ENCODE data around the gene DBI.
"Not testable (repeated sequence)": the region's sequence is repeated elsewhere in the genome, so short reads cannot be mapped to it uniquely, and the experiment has no call there.

Gene DBI

DNA sequence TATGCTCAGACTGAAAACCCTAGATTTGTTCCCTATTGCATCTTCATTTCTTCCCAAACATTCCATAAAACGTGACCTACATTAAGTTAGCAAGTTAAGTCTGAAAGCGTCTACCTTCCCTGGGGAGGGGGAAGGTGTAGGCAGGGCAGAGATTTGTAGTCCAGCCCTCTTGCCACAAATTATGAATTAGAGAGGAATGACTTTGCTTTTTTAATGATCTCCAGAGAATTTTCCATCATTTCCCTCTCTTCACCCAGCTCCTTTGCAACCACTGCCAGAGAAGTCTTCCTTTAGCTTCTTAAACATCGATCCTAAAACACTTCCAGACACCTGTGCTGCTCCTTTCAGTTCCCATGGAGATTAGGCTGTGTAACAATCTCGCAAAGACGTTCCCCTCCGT, 1.3 kb upstream of the DBI start:
- no peak for DNase-seq

DNA sequence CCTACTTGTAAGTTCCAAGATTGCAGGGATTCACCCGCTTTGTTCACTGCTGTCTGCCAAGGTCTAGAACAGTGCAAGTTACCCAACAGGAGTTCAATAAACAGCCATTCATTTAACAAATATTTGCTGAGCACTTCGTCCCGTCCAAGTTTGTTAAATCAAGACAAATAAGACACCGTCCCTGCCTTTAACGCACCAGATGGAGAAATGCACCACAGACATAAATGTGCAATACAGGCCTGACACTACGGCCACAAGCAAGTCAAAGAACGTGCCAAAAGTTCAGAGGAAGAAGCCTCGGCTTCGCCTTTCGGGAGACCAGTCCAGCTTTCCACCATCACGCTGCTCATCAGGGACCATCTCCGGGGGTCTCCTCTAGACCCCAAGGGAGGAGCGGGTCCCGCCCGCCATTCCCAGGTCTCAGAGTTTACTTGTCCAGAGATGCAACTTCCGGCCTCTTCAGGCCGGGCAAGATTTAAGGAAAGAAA, 572 bp upstream of the DBI start:
- peak; percentile 32 to 51 (median 43) for DNase-seq

DNA sequence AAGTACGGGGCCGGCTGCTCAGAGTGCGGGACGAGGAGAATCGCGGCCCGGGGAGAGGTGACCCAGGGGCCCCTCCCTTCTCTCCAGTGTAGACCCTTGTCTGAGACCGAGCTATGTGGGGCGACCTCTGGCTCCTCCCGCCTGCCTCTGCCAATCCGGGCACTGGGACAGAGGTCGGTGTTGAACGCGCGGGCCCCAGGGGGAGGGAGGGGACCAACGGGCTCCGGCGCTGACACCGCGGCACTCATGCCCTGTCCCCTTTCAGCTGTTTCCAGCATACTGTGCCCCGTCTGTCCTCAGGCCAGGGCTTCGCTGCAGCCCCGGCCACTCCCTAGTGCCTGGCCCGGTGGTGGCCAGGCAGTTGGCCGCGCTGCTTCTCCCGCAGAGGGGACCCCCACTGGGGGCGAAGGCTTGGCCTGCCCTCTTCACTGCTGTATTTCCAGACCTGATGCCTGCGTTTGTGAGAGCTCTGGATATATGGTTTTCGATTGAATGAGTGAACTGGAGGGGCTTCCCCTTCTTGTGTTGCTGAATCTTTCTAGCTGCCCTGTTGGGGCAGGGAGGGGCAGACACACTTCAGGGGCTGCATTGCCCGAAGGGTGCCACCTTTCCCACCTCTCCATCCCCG, 809 bp downstream of the DBI start:
- peak in 2 of 4 experiments; percentile 54 to 65 for DNase-seq

DNA sequence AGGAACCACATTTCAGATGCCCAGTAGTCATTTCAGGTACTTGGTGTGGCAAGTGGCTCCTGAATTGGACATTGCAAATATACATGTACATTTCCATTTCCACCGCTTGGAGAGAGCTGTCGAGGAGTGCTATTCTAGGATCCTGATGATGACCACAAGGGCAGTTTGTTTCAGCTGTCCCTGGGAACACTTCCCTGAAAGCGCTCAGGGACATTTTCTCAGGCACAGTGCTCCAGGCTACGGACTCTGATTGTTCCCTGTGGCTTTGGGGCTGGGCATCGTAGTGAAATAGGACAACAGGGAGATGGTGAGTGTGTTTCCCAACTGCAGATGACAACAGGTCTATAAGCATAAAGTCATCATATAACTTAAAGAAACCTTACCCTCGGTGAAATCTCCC, 3.1 kb downstream of the DBI start:
- no peak for DNase-seq

DNA sequence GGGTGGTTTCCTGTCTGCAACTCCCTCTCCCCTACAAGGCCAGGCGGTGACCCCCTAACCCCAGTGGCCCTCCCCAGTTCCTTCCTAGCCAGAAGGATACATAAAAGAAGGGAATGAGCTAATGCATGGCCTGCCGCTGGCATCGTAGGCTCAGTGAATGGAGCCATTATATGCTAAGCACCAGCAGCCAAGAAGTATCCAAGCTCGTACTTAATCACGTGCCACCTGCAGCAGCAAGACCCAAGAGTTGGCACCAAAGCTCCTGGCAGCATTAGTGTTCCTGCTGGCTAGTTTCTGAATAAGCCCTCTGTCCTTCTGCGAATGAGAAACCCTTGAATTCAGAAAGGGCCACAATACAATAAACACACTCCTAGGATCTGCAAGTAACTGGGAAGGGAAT, 4.3 kb downstream of the DBI start:
- DNase-seq = no peak

DNA sequence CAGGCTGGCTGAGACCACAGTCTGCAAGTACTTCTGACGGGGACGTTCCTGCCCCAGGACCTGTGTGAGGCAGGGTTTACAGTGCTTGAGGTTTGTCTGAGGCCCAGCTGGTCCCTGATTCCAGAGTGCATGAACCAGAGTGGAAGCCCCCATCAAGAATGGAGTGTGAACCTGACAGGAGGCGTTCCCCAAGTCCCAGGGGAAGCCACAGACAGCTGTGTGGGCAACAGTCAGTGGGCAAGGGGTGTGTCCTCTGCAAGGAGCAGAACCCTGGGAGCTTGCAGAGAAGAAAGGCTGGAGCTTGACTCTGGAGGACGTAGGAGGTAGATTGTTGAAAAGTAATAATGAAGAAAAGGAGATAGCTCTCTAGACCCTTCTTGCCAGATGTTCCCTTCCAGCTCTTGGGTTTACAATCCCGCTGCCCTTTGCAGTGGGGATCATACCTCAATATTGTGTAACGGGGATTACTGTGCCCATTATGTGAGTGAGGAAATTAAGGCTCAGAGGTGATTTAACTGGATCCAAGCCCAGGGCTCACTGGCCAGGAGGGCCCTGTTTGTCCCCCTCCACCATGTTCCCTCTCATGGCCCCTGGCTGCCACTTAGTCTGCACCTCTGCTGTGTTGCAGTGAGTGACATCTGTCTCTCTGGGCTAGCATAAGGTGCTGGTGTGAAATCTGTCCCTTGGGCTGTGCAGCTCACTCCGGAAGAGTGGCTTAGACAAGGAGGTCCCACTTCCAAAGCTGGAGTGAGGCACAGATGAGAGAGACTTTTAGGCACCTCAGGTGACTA, 6.2 kb downstream of the DBI start:
- no peak for DNase-seq

DNA sequence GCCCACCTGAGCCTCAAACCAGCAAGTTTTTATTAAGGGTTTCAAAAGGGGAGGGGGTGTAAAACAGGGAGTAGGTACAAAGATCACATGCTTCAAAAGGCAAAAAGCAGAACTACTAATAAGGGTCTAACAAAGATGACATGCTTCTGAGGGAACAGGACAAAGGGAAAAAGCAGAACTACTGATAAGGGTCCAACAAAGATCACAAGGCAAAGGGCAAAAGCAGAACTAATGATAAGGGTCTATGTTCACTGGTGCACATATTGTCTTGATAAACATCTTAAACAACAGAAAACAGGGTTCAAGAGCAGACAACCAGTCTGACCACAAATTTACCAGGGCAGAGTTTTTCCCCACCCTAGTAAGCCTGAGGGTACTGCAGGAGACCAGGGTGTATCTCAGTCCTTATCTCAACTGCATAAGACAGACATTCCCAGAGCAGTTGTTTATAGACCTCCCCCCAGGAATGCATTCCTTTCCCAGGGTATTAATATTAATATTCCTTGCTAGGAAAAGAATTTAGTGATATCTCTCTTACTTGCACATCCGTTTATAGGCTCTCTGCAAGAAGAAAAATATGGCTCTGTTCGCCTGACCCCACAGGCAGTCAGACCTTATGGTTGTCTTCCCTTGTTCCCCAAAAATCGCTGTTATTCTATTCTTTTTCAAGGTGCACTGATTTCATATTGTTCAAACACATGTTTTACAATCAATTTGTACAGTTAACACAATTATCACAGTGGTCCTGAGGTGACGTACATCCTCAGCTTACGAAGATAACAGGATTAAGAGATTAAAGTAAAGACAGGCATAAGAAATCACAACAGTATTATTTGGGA, 7.3 kb downstream of the DBI start:
- DNase-seq = not testable (repeated sequence)

DNA sequence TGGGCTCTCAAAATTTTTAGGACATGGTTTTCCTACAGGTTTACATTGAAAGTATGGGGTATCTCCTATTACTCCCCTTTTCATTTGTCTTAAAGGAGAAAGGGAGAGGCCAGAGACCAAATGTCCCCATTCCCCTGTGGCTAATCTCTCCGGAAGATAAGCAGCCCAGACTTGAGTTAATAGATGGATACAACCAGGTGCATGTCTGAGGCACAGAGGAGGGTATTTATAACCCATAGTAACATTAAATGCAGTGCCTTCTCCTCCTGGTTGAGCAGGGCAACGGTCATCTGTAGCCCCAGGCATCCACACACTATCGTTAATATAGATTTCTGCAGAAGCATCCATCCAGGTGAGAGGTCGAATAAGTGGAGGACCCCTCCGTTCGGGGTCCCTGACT, 9.6 kb downstream of the DBI start:
- DNase-seq = not testable (repeated sequence)

DNA sequence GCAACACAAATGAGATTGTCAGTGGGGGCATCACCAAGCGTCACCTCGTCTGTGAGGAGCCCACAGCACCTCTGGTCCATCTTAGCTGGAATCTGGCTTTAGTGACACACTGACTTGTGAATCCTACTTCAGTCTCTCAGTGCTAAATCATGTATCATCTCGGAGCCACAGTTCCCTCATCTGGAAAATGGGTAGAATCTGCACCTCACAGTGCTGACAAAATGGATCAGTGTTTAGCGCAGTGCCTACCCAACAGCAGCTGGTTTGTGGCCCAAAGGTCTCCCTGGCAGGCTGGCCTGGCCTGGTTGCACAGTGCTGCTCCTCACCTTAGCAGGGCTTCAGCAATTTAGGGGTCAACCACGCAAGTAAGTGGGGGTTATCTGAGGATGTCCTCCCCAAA, 10.0 kb downstream of the DBI start:
- no peak for DNase-seq

DNA sequence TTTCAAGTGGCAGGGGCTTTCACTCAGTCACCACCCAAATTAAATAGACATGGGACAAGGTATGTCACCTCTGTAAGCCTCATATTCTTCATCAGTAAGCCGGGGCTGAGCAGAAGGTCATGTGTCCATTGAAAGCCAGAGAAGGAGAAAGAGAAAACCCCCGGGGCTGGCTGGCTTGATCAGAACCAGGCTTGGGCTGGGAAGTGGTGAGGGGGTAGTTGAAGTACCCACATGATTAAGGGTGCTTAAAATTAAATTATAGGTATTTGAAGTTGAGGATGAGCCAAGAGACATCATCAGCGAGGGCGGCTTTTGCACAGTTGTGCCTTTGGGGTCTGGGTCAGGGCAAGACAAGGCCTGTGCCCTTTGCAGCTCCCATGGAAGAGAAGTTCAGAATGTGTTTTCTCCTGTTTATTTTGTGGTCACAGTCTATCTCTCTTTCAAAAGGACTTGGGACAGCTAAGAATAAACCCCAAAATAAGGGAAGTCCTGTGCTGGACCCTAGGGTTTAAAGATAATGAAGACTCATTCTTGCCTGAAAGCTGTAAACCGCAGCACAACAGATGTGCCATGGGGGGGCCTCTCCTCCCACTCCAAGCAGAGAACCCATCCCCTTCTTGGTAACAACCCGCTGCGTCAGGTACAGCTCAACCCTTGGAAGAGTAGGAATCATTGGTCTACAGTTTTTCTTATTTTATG, 10.7 kb downstream of the DBI start:
- DNase-seq = no peak

DNA sequence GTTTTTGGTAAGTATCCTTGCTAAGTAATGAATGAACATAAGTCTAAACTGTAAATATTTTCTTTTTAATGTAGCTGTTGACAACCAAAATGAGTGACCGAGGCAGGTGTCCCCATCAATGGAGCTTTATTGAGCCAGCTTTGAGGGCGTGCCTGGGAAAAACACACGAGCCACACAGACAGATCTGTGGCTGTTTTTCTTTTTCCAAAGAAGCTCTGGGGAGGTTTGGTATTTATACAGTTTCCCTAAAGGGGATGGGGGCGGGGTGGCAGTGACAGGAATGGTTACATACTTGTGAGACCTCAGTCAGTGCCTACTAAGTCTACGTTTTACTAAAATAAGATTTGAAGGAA, 11.2 kb downstream of the DBI start:
- DNase-seq = no peak

DNA sequence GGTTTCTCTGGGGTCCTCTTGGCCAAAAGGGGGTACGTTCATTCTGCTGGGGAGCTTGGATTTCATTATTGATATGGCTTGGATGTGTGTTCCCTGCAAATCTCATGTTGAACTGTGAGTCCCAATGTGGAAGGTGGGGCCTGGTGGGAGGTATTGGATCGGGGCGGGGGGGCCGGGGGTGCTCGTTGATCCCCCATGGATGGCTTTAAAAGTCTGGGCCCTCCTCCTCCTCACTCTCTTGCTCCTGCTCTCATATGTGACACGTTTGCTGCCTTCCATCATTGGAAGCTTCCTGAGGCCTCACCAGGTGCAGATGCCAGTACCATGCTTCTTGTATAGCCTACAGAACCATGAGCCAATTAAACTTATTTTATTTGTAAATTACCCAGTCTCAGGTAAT, 11.8 kb downstream of the DBI start:
- DNase-seq = no peak

DNA sequence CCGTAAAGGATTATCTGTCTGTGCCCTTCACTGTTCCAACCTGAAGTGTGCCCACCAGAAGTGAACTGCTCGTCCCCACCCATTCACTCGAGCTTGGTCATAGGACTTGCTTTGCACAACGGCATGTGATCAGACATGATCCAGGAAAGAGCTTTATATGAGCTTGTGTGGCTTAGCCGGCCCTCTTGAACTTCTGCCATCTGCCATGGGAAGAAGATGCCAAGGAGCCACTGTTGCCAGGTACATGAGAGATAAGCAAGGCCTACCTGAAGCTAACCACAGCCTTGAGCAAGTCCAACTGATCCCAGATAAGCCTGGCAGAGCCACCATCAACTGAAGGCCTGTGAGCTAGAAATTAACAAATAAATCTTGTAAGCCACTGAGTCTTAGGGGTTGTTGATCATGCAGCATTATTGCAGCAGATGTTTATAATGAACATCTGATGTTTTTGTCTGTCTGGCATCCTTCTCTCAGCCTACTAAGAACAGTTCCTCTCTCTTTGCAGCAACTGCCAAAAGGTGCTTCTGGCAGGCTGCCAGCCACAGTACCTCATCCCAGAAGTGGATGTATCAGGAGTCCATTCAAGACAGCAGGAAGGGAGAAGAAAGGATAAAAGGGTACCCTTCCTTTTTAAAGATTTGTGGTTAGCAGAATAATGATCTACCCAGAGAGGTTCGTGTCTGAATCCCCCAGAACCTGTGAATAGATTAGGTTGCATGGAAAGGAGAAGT, 16.8 kb downstream of the DBI start:
- DNase-seq = no peak

DNA sequence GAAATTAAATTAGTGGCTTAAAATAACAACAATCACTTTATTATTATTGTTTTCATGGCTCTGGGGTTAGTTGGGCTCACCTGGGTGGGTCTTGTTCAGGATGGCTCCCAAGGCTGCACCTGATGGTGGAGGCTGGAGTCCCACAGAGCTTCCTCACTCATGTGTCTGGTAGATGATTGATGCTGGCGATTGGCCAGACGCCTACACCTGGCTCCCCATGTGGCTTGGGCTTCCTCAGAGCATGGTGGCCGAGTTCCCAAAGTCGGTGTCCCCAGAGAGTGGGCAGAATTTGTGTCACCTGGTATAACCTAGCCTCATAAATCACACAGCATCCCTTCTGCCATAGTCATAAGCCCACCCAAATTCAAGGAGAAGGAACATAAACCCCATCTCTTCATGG, 18.2 kb downstream of the DBI start:
- peak in 1 of 4 experiments; percentile 21 for DNase-seq

DNA sequence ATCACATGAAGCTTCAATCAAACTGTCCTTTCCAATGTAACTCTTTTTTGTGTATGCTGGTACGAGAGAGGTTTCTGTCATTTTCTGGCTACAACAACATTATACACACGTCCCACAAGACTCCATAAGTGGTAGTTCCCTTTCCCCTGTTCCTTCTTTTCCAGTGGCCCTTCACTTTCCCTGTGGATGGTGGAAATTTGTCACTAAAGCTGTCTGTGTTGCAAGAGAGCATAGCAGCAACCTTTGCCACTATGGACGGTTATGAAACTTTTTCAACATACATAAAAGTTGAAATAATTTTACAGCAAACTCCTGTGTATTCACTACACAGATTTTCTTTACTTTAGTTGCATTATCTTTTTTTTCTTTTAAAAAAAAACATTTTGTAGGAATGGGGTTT, 18.7 kb downstream of the DBI start:
- DNase-seq = peak; percentile 49 to 71 (median 62)

DNA sequence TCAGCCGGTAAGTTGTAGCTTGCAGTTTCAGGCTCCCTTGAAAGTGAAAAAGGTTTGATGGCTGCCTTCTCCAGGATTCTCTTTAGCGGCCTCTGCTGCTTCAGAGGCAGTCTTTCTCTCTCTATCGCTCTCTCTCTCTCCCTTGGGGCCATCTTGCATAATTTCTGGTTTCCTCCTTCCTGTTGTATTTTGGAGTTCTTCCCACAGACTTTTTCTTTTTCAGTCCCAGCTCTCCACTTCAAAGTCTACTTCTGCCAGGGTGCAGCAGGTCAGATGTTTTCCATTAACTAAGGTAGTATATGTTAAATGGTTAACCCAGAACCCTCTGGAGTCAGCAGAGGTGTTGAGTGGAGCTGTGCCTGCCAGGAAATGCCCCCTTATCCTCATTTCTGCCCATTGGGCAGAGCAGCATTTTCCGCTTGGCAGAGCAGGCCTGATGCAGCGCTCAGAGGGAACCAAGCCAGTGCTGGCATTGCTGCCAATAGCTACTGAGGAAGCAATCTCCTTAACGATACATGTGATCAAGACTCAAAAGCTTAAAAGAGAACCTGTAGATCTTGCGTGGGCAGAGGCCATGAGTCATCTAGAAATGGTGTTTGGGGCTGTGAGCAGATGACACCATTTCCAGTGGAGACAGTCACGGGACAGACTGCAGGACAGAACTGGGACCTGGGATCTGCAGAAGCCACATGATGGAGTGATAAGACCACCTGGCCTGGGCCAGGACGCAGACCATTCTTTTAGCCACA, 20.8 kb downstream of the DBI start:
- DNase-seq = peak; percentile 91 to 98 (median 95)

DNA sequence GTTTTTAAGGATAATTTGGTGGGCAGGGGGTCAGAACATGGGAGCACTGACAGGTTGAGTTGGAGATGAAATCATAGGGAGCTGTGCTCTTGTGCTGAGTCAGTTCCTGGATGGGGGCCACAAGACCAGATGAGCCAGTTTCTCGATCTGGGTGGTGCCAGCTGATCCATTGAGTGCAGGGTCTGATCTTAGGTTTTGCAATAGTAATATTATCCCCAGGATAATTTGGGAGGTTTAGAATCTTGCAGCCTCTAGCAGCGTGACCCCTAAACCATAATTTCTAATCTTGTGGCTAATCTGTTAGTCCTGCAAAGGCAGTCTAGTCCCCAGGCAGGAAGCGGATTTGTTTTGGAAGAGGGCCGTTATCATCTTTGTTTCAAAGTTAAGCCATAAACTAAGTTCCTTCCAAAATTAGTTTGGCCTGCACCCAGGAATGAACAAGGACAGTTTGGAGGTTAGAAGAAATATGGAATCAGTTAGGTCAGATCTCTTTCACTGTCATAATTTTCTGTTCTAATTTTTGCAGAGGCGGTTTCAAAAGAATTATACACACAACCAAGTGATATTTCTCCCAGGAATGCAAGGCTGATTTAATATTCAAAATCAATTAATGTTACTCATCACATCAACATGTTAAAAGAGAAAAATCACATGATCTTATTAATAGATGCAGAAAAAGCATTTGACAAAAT, 23.0 kb downstream of the DBI start:
- peak in 3 of 4 experiments; percentile 27 to 45 (median 33) for DNase-seq

DNA sequence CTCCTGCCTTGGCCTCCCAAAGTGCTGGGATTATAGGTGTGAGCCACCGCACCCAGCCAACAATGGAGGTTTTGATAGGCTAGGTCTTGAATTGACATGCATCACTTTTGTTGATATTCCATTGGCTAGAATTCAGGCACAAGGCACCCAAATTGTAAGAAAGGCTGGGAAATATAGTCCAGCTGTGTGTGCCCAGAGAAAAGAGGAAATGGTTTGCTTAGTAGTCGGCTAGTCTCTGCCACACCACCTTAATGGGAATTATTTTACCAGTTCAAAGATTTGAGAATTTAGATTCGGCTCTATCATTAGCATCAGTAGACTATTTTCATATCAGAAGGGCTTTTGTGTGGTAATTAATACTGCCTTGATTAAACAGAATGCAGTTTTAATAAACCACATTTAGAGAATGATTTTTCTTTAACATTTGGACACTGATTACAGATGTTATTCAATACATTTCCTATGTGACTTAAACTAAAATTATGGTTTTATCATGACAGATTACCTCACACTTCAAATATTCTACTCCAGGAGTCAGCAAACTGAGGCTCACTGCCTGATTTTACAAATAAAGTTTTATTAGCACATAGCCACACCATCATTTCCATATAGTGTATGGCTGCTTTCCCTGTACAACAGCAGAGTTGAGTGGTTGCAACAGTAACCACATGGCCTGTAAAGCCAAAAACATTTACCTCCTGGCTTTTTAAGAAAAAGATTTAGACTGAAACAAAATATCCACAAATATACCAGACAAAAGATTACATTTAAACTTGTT, 27.4 kb downstream of the DBI start:
- DNase-seq = peak in 2 of 4 experiments; percentile 26 to 37

DNA sequence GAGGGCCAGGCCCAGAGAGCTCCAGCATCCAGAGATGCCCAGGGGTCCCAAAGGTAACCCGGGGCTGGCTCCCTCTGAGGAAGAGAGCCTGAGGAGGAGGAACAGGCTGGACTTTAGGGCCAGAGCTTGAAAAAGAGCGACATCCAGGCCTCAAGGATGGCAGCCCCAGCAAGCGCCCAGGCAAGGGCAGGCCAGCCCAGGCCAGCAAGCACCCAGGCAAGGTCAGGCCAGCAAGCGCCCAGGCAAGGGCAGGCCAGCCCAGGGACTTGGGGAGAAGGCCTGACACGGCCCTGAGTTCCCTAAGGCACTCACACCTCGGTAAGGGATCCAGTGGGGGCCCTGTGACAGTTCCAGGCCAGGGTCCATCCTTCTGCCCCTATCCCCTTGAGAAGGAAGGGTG, 30.4 kb downstream of the DBI start:
- no peak for DNase-seq

DNA sequence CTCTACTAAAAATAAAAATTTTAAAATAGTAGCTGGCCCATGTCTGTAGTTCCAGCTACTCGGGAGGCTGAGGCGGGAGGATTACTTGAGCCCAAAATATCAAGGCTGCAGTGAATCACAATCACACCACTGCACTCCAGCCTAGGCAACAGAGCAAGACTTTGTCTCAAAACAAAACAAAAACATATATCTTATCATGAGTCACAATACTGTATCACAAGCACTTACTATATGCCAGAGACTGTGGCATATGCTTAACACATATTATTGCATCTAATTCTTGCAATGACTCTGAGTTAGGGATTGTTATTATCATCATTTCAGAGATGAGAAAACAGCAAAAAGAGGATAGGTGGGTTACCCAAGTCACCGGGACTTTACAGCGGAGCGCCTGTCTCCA, 35.3 kb downstream of the DBI start:
- no peak for DNase-seq

All from suppressor macrophage (primary cell).